BE2C (cell line): Measurements from ENCODE around the gene FKBP4.

ENCODE experiments used
- DNase-seq: peaks from one replicate; pipeline ENCODE4 v3.0.0-alpha.2; 2020
- H3K27me3 ChIP-seq: fragments of 250-450 bp; sonication (Bioruptor Pico); 2 replicates; pipeline ENCODE4 v1.5.1; 2020; ENCODE audit warnings: mild to moderate bottlenecking
- H3K36me3 ChIP-seq: fragments of 250-450 bp; sonication (Bioruptor Pico); 2 replicates; pipeline ENCODE4 v1.5.1; 2020; ENCODE audit warnings: mild to moderate bottlenecking
- H3K4me1 ChIP-seq: fragments of 250-450 bp; sonication (Bioruptor Pico); 2 replicates; pipeline ENCODE4 v1.5.1; 2020
- H3K4me3 ChIP-seq: 2 replicates; pipeline ENCODE4 v1.5.1; 2011; ENCODE audit warnings: low read depth, low read length
- H3K9me3 ChIP-seq: fragments of 250-450 bp; sonication (Bioruptor Pico); 2 replicates; pipeline ENCODE4 v1.5.1; 2020
- TF ChIP-seq, protein P1 (sequence below): IDR thresholded peaks from 2 replicates; pipeline ENCODE4 v1.5.1; 2012; ENCODE audit warnings: mild to moderate bottlenecking, low read depth, low read length

Gene FKBP4

DNA sequence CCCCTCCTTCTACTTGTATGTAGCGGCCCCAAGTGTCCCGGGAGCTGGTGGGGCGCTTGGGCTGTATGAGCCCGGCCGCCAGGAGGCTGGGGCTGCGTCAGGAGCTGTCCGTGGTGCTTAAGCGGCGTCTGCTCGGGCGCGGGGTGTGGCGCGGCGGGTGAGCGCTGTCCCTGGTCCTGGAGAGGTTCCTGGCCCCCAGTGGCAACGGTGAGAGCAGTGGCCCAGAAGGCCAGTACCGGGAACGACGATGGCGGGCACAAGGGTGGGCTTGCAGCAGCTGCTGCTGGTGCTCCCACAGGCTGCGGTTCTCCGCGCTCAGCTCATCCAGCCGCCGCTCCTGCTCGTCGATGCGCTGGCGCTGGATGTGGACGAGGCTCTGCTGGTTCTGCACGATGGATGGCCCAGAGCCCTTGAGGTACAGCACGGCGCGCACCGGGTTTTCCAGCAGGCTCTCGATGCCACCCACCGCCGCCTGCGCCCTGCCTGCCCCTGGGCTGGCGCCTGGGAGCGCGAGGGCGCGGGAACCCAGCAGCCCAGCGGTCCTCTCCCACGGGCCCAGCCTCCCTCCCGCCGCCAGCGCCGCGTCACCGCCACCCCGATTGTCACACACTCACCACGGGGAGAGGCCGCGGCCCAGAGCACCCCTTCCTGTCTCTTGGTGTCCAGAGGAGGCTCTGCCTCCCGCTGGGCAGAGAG lies 41.9 kb upstream of the FKBP4 start:
- H3K4me3 ChIP-seq, result no peak overlapping the region
- peaks cover 64% of the 10 kb centered on the region for H3K27me3 ChIP-seq
- no peaks in the 10 kb centered on the region for H3K36me3 ChIP-seq
- peaks cover 7% of the 10 kb centered on the region for H3K4me1 ChIP-seq
- DNase-seq, result peak; percentile 33
- no peaks in the 10 kb centered on the region for H3K9me3 ChIP-seq
- TF ChIP-seq, protein P1, sequence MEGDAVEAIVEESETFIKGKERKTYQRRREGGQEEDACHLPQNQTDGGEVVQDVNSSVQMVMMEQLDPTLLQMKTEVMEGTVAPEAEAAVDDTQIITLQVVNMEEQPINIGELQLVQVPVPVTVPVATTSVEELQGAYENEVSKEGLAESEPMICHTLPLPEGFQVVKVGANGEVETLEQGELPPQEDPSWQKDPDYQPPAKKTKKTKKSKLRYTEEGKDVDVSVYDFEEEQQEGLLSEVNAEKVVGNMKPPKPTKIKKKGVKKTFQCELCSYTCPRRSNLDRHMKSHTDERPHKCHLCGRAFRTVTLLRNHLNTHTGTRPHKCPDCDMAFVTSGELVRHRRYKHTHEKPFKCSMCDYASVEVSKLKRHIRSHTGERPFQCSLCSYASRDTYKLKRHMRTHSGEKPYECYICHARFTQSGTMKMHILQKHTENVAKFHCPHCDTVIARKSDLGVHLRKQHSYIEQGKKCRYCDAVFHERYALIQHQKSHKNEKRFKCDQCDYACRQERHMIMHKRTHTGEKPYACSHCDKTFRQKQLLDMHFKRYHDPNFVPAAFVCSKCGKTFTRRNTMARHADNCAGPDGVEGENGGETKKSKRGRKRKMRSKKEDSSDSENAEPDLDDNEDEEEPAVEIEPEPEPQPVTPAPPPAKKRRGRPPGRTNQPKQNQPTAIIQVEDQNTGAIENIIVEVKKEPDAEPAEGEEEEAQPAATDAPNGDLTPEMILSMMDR, result no peak

GRCh38 chr12:2753536-2753935 lies 41.2 kb upstream of the FKBP4 start:
- Histone ChIP-seq H3K27me3 (peaks cover 69% of the 10 kb centered on the region), H3K4me3 (no peak overlapping the region), H3K36me3 (no peaks in the 10 kb centered on the region), H3K9me3 (no peaks in the 10 kb centered on the region), H3K4me1 (peaks cover 7% of the 10 kb centered on the region)
- DNase-seq, result no peak
- TF ChIP-seq, protein P1, result no peak

DNA sequence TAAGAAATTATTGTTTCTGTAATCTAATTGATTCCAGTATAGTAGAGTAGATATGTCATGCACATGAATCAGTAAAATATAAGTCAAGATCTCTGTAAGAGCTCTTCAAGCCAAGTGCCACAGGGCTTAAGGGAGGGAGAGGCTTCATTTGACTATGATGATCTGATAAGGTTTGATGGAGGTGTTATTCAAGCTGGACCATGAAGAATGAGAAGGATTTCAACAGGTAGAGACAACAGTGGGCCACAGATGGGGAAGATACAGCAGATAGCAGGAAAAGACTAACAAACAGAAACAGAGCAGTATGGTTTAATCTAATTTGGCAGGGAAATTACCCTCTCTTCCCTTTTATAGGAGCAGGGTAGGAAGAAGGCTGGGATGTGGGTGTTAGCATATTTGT lies 40.6 kb upstream of the FKBP4 start:
- TF ChIP-seq, protein P1, result no peak
- Histone ChIP-seq H3K4me1 (peaks cover 7% of the 10 kb centered on the region), H3K4me3 (no peak overlapping the region), H3K27me3 (peaks cover 63% of the 10 kb centered on the region), H3K36me3 (no peaks in the 10 kb centered on the region), H3K9me3 (no peaks in the 10 kb centered on the region)
- no peak for DNase-seq

- H3K4me3 ChIP-seq, result no peak overlapping the region
- H3K36me3 ChIP-seq, result no peaks in the 10 kb centered on the region
- TF ChIP-seq, protein P1, result no peak
- no peak for DNase-seq
- H3K4me1 ChIP-seq, result peaks cover 7% of the 10 kb centered on the region
- H3K27me3 ChIP-seq, result peaks cover 40% of the 10 kb centered on the region
- H3K9me3 ChIP-seq, result no peaks in the 10 kb centered on the region
Measured at GRCh38 chr12:2756756-2757155, 38.0 kb upstream of the FKBP4 start.

DNA sequence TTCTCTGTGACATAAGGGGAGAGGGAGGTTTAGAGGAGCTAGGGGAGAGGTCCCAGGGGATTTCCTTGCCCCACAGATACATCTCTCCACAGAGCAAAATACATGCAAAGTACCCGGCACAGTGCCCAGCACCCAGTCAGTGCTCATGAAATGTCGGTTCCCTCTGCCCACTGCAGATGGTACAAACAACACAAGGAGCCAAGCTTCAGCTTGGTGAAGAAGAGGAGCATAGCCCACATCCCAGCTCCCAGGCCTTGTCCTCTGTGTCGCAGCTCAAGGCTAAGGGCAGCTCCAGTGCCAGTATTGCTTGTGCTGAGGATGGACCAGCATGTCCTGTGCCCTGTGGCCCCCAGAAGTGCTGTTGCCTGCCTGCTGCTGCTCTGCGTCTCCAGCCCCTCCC lies 35.0 kb upstream of the FKBP4 start:
- Histone ChIP-seq H3K36me3 (no peaks in the 10 kb centered on the region), H3K4me3 (no peak overlapping the region), H3K4me1 (no peaks in the 10 kb centered on the region), H3K27me3 (peaks cover 33% of the 10 kb centered on the region), H3K9me3 (no peaks in the 10 kb centered on the region)
- TF ChIP-seq, protein P1, result no peak
- no peak for DNase-seq

DNA sequence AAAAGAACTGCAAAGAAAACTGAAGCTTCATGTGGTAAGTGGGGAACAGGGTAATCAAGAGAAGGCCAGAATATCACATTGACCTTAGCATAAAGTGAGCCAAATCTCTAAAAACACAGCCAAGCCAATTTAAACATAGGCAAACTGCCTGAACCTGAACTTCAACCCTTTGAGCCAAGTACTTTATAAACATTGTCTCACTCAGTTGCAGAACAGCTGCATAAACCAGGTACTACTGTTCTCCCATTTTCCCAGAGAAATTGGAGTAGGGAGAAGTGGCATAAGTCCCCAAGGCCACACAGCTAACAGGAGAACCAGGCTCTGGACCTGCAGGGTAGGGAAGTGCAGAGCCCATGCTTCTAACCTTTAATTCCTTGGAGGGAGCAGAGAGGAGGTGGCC lies 30.4 kb upstream of the FKBP4 start:
- Histone ChIP-seq H3K36me3 (no peaks in the 10 kb centered on the region), H3K4me3 (no peak overlapping the region), H3K4me1 (no peaks in the 10 kb centered on the region), H3K27me3 (peaks cover 26% of the 10 kb centered on the region), H3K9me3 (no peaks in the 10 kb centered on the region)
- no peak for DNase-seq
- TF ChIP-seq, protein P1, result no peak
